AG04450 (cell line): ENCODE results near the gene DPP3. TPM values are rescaled to one million over a fixed set of nuclear protein-coding genes. Genes with fewer than 3 reads are reported as not detected.

Experiments
- CTCF ChIA-PET: fragments of 300-600, 350-600 bp; formaldehyde crosslinking; extraction: SDS; loops from one replicate; lab custom pipeline; 2022; ENCODE audit warnings: antibody characterized with exemption, inconsistent platforms; lab: Charles Lee
- POLR2A ChIA-PET: fragments of 350-600 bp; formaldehyde crosslinking; extraction: SDS; loops from one replicate; lab custom pipeline; 2021; ENCODE audit warnings: antibody characterized with exemption, inconsistent platforms; lab: Yijun Ruan, JAX
- DNase-seq: peaks from one replicate; pipeline ENCODE4 v3.0.0-alpha.2; 2011; ENCODE audit warnings: low read depth, low spot score
- H3K27ac ChIP-seq: one replicate; pipeline ENCODE4 v1.5.1; 2012; ENCODE audit warnings: low read depth, low read length, control low read depth
- H3K27me3 ChIP-seq: one replicate; pipeline ENCODE4 v1.6.0; 2012; ENCODE audit warnings: low read length; ENCODE audit not compliant: control insufficient read depth, insufficient read depth
- H3K4me3 ChIP-seq: 2 replicates; pipeline ENCODE4 v1.5.1; 2011; ENCODE audit warnings: mild to moderate bottlenecking, low read depth, low read length, control low read depth
- H3K9me3 ChIP-seq: 2 replicates; pipeline ENCODE4 v1.5.1; 2012; ENCODE audit warnings: low read length; ENCODE audit not compliant: control insufficient read depth, insufficient read depth
- CTCF ChIP-seq: IDR thresholded peaks from 2 replicates; pipeline ENCODE4 v1.5.1; 2011; ENCODE audit warnings: low read depth, low read length, control low read depth, inconsistent platforms
- polyA plus RNA-seq: library from polyadenylated mRNA; depleted of rRNA; stranded (reverse); fragments of >200 nt; gene quantifications from 2 replicates; pipeline ENCODE4 v1.2.3, GENCODE V29; 2011

The DPP3 gene
- polyA plus RNA-seq, 1 experiment = 54.6 TPM

- Histone ChIP-seq H3K4me3 (no peak overlapping the region), H3K27me3 (no peaks in the 10 kb centered on the region), H3K27ac (no peak overlapping the region), H3K9me3 (no peaks in the 10 kb centered on the region; the same call in 1 of the 2 replicates)
- ChIA-PET CTCF (interaction anchor here (1.0 kb wide), 1 partner anchor 42 kb away, joined by 3 read pairs; no protein-coding TSS in a partner anchor), POLR2A (interaction anchor here (0.6 kb wide), 1 partner anchor 97 kb away, joined by 3 read pairs; the partner anchor contains the start of gene CTSF)
- DNase-seq = no peak
- no peak for TF ChIP-seq CTCF
Measured at GRCh38 chr11:66472054-66472453, 8.2 kb upstream of the DPP3 start.

- Histone ChIP-seq H3K4me3 (no peak overlapping the region), H3K9me3 (no peaks in the 10 kb centered on the region; the same call in 1 of the 2 replicates), H3K27ac (no peak overlapping the region), H3K27me3 (no peaks in the 10 kb centered on the region)
- CTCF ChIA-PET = no interaction called here
- POLR2A ChIA-PET = no interaction called here
- no peak for DNase-seq
- no peak for TF ChIP-seq CTCF
Measured at GRCh38 chr11:66473167-66473566, 7.1 kb upstream of the DPP3 start.

- TF ChIP-seq CTCF = no peak
- Histone ChIP-seq H3K27ac (no peak overlapping the region), H3K4me3 (no peak overlapping the region), H3K27me3 (no peaks in the 10 kb centered on the region), H3K9me3 (no peaks in the 10 kb centered on the region; the same call in 1 of the 2 replicates)
- ChIA-PET CTCF (interaction anchor here (0.8 kb wide), 1 partner anchor 43 kb away, joined by 3 read pairs; no protein-coding TSS in a partner anchor), POLR2A (no interaction called here)
- DNase-seq = no peak
Measured at GRCh38 chr11:66473608-66474515, 6.4 kb upstream of the DPP3 start.

- H3K9me3 ChIP-seq = no peaks in the 10 kb centered on the region; the same call in 1 of the 2 replicates
- H3K27me3 ChIP-seq = no peaks in the 10 kb centered on the region
- ChIA-PET POLR2A (no interaction called here), CTCF (no interaction called here)
- DNase-seq = no peak
- H3K27ac ChIP-seq = no peak overlapping the region
- no peak overlapping the region for H3K4me3 ChIP-seq
- no peak for TF ChIP-seq CTCF
Measured at GRCh38 chr11:66475349-66476172, 4.7 kb upstream of the DPP3 start.
